BE2C (cell line): ENCODE results near the gene LTO1.

Experiments
- DNase-seq: peaks from one replicate; pipeline ENCODE4 v3.0.0-alpha.2; 2020
- H3K27me3 ChIP-seq: fragments of 250-450 bp; sonication (Bioruptor Pico); 2 replicates; pipeline ENCODE4 v1.5.1; 2020; ENCODE audit warnings: mild to moderate bottlenecking
- H3K36me3 ChIP-seq: fragments of 250-450 bp; sonication (Bioruptor Pico); 2 replicates; pipeline ENCODE4 v1.5.1; 2020; ENCODE audit warnings: mild to moderate bottlenecking
- H3K4me1 ChIP-seq: fragments of 250-450 bp; sonication (Bioruptor Pico); 2 replicates; pipeline ENCODE4 v1.5.1; 2020
- H3K4me3 ChIP-seq: 2 replicates; pipeline ENCODE4 v1.5.1; 2011; ENCODE audit warnings: low read depth, low read length
- H3K9me3 ChIP-seq: fragments of 250-450 bp; sonication (Bioruptor Pico); 2 replicates; pipeline ENCODE4 v1.5.1; 2020
- CTCF ChIP-seq: IDR thresholded peaks from 2 replicates; pipeline ENCODE4 v1.5.1; 2012; ENCODE audit warnings: mild to moderate bottlenecking, low read depth, low read length

LTO1 gene

GRCh38 chr11:69716891-69717747, 42.0 kb upstream of the LTO1 start:
- no peaks in the 10 kb centered on the region for H3K36me3 ChIP-seq

GRCh38 chr11:69716099-69716498, 40.9 kb upstream of the LTO1 start:
- no peak for TF ChIP-seq CTCF
- DNase-seq: no peak
- Histone ChIP-seq H3K27me3 (no peaks in the 10 kb centered on the region), H3K36me3 (no peaks in the 10 kb centered on the region), H3K9me3 (no peaks in the 10 kb centered on the region), H3K4me3 (no peak overlapping the region), H3K4me1 (no peaks in the 10 kb centered on the region)

More at GRCh38 chr11:69716891-69717747, 42.0 kb upstream of the LTO1 start:
- Histone ChIP-seq H3K4me1 (no peaks in the 10 kb centered on the region), H3K9me3 (no peaks in the 10 kb centered on the region), H3K27me3 (no peaks in the 10 kb centered on the region), H3K4me3 (no peak overlapping the region)
- no peak for DNase-seq
- TF ChIP-seq CTCF: no peak

GRCh38 chr11:69715446-69715845, 40.3 kb upstream of the LTO1 start:
- H3K9me3 ChIP-seq: no peaks in the 10 kb centered on the region
- H3K36me3 ChIP-seq: no peaks in the 10 kb centered on the region
- no peak for DNase-seq
- TF ChIP-seq CTCF: no peak
- no peaks in the 10 kb centered on the region for H3K27me3 ChIP-seq
- no peaks in the 10 kb centered on the region for H3K4me1 ChIP-seq
- no peak overlapping the region for H3K4me3 ChIP-seq

GRCh38 chr11:69711822-69712801, 37.0 kb upstream of the LTO1 start:
- Histone ChIP-seq H3K27me3 (no peaks in the 10 kb centered on the region), H3K36me3 (no peaks in the 10 kb centered on the region), H3K4me1 (no peaks in the 10 kb centered on the region), H3K4me3 (no peak overlapping the region), H3K9me3 (no peaks in the 10 kb centered on the region)
- DNase-seq: no peak
- no peak for TF ChIP-seq CTCF

- peaks cover 2% of the 10 kb centered on the region; the same call in 1 of the 2 replicates for H3K4me1 ChIP-seq
- H3K9me3 ChIP-seq: no peaks in the 10 kb centered on the region
- no peak for TF ChIP-seq CTCF
- H3K4me3 ChIP-seq: no peak overlapping the region
- peaks cover 4% of the 10 kb centered on the region; the same call in 1 of the 2 replicates for H3K27me3 ChIP-seq
- H3K36me3 ChIP-seq: no peaks in the 10 kb centered on the region
- no peak for DNase-seq
These were observed 33.7 kb upstream of the LTO1 start for GRCh38 chr11:69708736-69709401.
